ENCODE measurements around the gene ELMO1. TPM values are rescaled to one million over a fixed set of nuclear protein-coding genes. Genes with fewer than 3 reads are reported as not detected.

The ELMO1 gene
- total and polyA plus RNA-seq, 2 experiments from 2014 or later = 6.5 to 24.9 TPM

DNA sequence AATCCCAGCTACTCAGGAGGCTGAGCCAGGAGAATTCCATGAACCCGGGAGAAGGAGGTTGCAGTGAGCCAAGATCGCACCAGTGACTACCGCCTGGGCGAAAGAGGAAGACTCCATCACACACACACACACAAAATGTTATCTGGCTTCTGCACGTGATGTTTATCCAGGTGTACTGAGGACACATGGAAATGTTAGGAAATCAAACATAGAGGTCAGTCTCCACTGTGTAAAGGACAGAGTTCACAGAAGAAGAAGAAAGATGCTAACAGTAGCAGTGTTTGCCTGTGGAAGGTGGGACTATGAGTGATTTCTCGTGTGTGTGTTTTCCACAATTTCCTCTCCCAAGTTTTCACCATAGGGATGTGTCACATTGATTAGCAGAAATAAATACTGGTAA, 256.9 kb downstream of the ELMO1 start:
- H3K4me3 Mint-ChIP-seq = no peak overlapping the region
- H3K4me1 ChIP-seq (ENCODE audit: insufficient read depth) = no peaks in the 10 kb centered on the region
- ATAC-seq (no peak), DNase-seq (ENCODE audit: low spot score) (no peak)
- no peaks in the 10 kb centered on the region for H3K27me3 Mint-ChIP-seq (ENCODE audit: insufficient read depth, low read depth, poor library complexity)
- no peak overlapping the region for H2AFZ ChIP-seq
- H3K9me2 ChIP-seq (ENCODE audit: insufficient read depth) = no peaks in the 10 kb centered on the region
- no peaks in the 10 kb centered on the region for H3K79me2 ChIP-seq (replicated peaks; ENCODE audit: insufficient read depth)
- no peaks in the 10 kb centered on the region for H3K36me3 Mint-ChIP-seq (ENCODE audit: low read depth)
- TF ChIP-seq, protein P1, sequence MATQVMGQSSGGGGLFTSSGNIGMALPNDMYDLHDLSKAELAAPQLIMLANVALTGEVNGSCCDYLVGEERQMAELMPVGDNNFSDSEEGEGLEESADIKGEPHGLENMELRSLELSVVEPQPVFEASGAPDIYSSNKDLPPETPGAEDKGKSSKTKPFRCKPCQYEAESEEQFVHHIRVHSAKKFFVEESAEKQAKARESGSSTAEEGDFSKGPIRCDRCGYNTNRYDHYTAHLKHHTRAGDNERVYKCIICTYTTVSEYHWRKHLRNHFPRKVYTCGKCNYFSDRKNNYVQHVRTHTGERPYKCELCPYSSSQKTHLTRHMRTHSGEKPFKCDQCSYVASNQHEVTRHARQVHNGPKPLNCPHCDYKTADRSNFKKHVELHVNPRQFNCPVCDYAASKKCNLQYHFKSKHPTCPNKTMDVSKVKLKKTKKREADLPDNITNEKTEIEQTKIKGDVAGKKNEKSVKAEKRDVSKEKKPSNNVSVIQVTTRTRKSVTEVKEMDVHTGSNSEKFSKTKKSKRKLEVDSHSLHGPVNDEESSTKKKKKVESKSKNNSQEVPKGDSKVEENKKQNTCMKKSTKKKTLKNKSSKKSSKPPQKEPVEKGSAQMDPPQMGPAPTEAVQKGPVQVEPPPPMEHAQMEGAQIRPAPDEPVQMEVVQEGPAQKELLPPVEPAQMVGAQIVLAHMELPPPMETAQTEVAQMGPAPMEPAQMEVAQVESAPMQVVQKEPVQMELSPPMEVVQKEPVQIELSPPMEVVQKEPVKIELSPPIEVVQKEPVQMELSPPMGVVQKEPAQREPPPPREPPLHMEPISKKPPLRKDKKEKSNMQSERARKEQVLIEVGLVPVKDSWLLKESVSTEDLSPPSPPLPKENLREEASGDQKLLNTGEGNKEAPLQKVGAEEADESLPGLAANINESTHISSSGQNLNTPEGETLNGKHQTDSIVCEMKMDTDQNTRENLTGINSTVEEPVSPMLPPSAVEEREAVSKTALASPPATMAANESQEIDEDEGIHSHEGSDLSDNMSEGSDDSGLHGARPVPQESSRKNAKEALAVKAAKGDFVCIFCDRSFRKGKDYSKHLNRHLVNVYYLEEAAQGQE (IDR thresholded peaks at IDR 0.05; ENCODE audit: unreplicated experiment) = no peak
- no peak for TF ChIP-seq ZNF331 (CRISPR knock-in tag; IDR thresholded peaks at IDR 0.05; ENCODE audit: low read depth)
- no peak for TF ChIP-seq ZNF114 (CRISPR knock-in tag; IDR thresholded peaks at IDR 0.05)
- TF ChIP-seq CREB1 (CRISPR knock-in tag; IDR thresholded peaks at IDR 0.05; ENCODE audit: low read depth) = no peak
- TF ChIP-seq EZH2 (IDR thresholded peaks at IDR 0.05; ENCODE audit: low read depth, unreplicated experiment) = no peak
- no peak for TF ChIP-seq CTCF (conservative IDR thresholded peaks at IDR 0.05; ENCODE audit: low read depth in 2 of 2)
- no peak for TF ChIP-seq EZH2phosphoT487 (IDR thresholded peaks at IDR 0.05; ENCODE audit: unreplicated experiment)
- no peak for TF ChIP-seq POLR2AphosphoS5 (IDR thresholded peaks at IDR 0.05; ENCODE audit: low read depth)
- no peak for TF ChIP-seq ZNF462 (CRISPR knock-in tag; IDR thresholded peaks at IDR 0.05)
- no peak for TF ChIP-seq JUNB (IDR thresholded peaks at IDR 0.05; ENCODE audit: unreplicated experiment)
- no peak for TF ChIP-seq NANOG (IDR thresholded peaks at IDR 0.05; ENCODE audit: borderline replicate concordance)
- no peak for TF ChIP-seq STAT1 (IDR thresholded peaks at IDR 0.05; ENCODE audit: unreplicated experiment)
- TF ChIP-seq, protein P2, sequence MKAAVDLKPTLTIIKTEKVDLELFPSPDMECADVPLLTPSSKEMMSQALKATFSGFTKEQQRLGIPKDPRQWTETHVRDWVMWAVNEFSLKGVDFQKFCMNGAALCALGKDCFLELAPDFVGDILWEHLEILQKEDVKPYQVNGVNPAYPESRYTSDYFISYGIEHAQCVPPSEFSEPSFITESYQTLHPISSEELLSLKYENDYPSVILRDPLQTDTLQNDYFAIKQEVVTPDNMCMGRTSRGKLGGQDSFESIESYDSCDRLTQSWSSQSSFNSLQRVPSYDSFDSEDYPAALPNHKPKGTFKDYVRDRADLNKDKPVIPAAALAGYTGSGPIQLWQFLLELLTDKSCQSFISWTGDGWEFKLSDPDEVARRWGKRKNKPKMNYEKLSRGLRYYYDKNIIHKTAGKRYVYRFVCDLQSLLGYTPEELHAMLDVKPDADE (IDR thresholded peaks at IDR 0.05) = no peak
- H3K4me1 Mint-ChIP-seq = no peaks in the 10 kb centered on the region
- no peaks in the 10 kb centered on the region for H3K27me3 ChIP-seq (ENCODE audit: insufficient read depth)
- H3K4me3 ChIP-seq = no peak overlapping the region
- no peak overlapping the region for H3K4me2 ChIP-seq
- H3F3A ChIP-seq (replicated peaks; ENCODE audit: low read depth) = no peaks in the 10 kb centered on the region
- no peak overlapping the region for H3K27ac Mint-ChIP-seq
- no peak overlapping the region for H3K27ac ChIP-seq (ENCODE audit: low read depth)
- no peaks in the 10 kb centered on the region for H3K9me3 Mint-ChIP-seq
- H3K36me3 ChIP-seq (ENCODE audit: insufficient read depth) = no peaks in the 10 kb centered on the region
- H4K20me1 ChIP-seq (replicated peaks; ENCODE audit: insufficient read depth) = no peaks in the 10 kb centered on the region

Data from GM23338 (cell line).